Adrenal gland (tissue), 12 donors: ENCODE results near the gene SLC1A2. TPM values are rescaled to one million over a fixed set of nuclear protein-coding genes. Genes with fewer than 3 reads are reported as not detected.

ENCODE experiments used
- DNase-seq, 7 donors: peaks; one replicate each; pipeline ENCODE4 v3.0.0-alpha.2; 2019 to 2020
- H3K27ac ChIP-seq, 5 donors: fragments of 200-600 bp; sonication (generic) in 4 of 5; 1 replicate in 3 of 5; 2 replicates in 2 of 5; pipeline versions ENCODE4 v1.5.1 to v1.8.0; 2016 to 2020; ENCODE audit warnings: mild to moderate bottlenecking in 1 of 5
- H3K27me3 ChIP-seq: fragments of 200-600 bp; 2 replicates; pipeline ENCODE4 v1.8.0; 2021
- H3K36me3 ChIP-seq, 2 donors: fragments of 200-600 bp; replicated peaks in 1 of 2; 1 replicate in 1 of 2; 2 replicates in 1 of 2; pipeline versions ENCODE4 v1.5.1 to v1.8.0; 2018 to 2022
- H3K4me1 ChIP-seq, 2 donors: fragments of 200-600 bp; replicated peaks in 1 of 2; 1 replicate in 1 of 2; 2 replicates in 1 of 2; pipeline versions ENCODE4 v1.5.1 to v1.8.0; 2018 to 2021
- H3K4me3 ChIP-seq, 4 donors: fragments of 200-600 bp; sonication (generic) in 3 of 4; one replicate each; pipeline ENCODE4 v1.5.1; 2016 to 2018
- H3K9me3 ChIP-seq, 3 donors: fragments of 200-600 bp; sonication (generic) in 1 of 3; replicated peaks in 1 of 3; 1 replicate in 2 of 3; 2 replicates in 1 of 3; pipeline versions ENCODE4 v1.5.1 to v1.8.0; 2016 to 2021
- CTCF ChIP-seq, 6 experiments: fragments of 450-650 bp in 4 of 6; fragments of 200-600 bp in 2 of 6; sonication (generic) in 1 of 6; IDR thresholded peaks; 1 replicate in 5 of 6; 2 replicates in 1 of 6; pipeline versions ENCODE4 v1.5.1 to v1.8.0; 2016 to 2021; ENCODE audit warnings: antibody characterized with exemption in 6 of 6, mild to moderate bottlenecking in 2 of 6, moderate library complexity in 1 of 6
- POLR2A ChIP-seq, 2 donors: fragments of 450-650 bp; IDR thresholded peaks; one replicate each; pipeline ENCODE4 v1.6.1; 2017; ENCODE audit warnings: antibody characterized with exemption in 2 of 2, mild to moderate bottlenecking in 2 of 2, moderate library complexity in 1 of 2
- WGBS, 4 donors: extraction: QIAGEN DNeasy Blood & Tissue Kit in 2 of 4; methylation state at CpG; one replicate each; pipeline versions ENCODE4 v1.1.5 to v1.1.7; 2013 to 2017; 5-methylcytosine and 5-hydroxymethylcytosine counted together
- intact Hi-C, 2 donors: fragments of 100-400 bp; cut with DNase I; formaldehyde crosslinking; loops; one replicate each; pipeline versions ENCODE4 v1.14.1 to v1.15.0; 2022 to 2023
- polyA plus RNA-seq, 3 donors: library from polyadenylated mRNA; stranded (reverse); fragments of 200-250 nt in 2 of 3; fragments of 350-450 nt in 1 of 3; fragmentation: Illumina TruSeq in 1 of 3; extraction: RNeasy Lipid Tissue Mini Kit (QIAGEN cat#74804) in 1 of 3; gene quantifications; one replicate each; pipeline ENCODE4 v1.2.3, GENCODE V29; 2013 to 2014
- total RNA-seq, 9 donors: library from RNA; depleted of rRNA in 4 of 9; stranded (reverse); fragments of >200 nt in 4 of 9; fragments of 120-200 nt in 1 of 9; fragmentation: NEBNext Ultra II Directional in 1 of 9; extraction: Animal tissue kit (Norgen Biotek cat#: 25700) in 1 of 9; gene quantifications; one replicate each; pipeline versions ENCODE4 v1.1.0 to v1.2.4, GENCODE V29; 2013 to 2023
- donor health status: healthy with polysubstance abuse.
- donor health status: Bipolar disorder and iron deficiency.
- donor health status: DM: yes; HTN: yes; CAD: no.
- donor health status: DM: no; HTN: no; CAD: no.
- donor health status: DM: no; HTN: no; CAD: no.
- donor health status: DM: yes; HTN: yes; CAD: no.

Gene SLC1A2
- total and polyA plus RNA-seq, 12 donors: 1.4 to 517 (median 8.7) TPM

GRCh38 chr11:35304900-35305460 is 114.4 kb downstream of the SLC1A2 start:
- no peaks in the 10 kb centered on the region for H3K9me3 ChIP-seq
- H3K4me1 ChIP-seq: peaks cover 0 to 20% of the 10 kb centered on the region in 2 donors
- TF ChIP-seq POLR2A (IDR thresholded peaks at IDR 0.05) (no peak), CTCF (IDR thresholded peaks at IDR 0.05) (no peak)
- no peaks in the 10 kb centered on the region for H3K36me3 ChIP-seq
- no peak overlapping the region for H3K4me3 ChIP-seq
- intact Hi-C loops: no loop called here
- DNase-seq: no peak
- H3K27ac ChIP-seq: no peak overlapping the region
- 56 to 61% (median 59%) methylated on average over 5 of the region's 5 CpGs for WGBS, 4 donors
- no peaks in the 10 kb centered on the region for H3K27me3 ChIP-seq

DNA sequence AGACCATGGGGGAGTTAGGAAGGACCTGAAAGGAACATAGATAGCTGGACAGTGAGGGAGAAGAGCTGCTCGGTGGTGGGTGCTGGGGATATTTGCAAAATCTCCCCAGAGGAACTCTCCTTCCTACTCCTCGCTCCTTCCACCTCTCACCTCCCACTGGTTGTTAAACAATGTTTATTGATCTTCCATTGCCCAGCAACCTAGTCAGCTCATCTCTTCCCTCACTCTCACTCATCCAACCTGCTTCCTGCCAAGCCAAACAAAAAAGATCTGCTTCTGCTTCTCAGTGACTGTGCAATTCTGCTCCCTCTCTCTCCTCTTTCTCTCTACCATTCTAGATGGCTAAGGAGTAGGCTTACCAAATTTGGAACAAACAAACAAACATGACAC is 115.0 kb downstream of the SLC1A2 start:
- Histone ChIP-seq H3K4me1 (peaks cover 0 to 20% of the 10 kb centered on the region in 2 donors), H3K36me3 (no peaks in the 10 kb centered on the region), H3K4me3 (no peak overlapping the region), H3K9me3 (no peaks in the 10 kb centered on the region), H3K27me3 (no peaks in the 10 kb centered on the region), H3K27ac (peak overlapping the region in 2 of 5 donors; percentile 54 to 81)
- 83 to 89% (median 85%) methylated on average over 2 of the region's 2 CpGs for WGBS, 4 donors
- TF ChIP-seq POLR2A (IDR thresholded peaks at IDR 0.05) (no peak), CTCF (IDR thresholded peaks at IDR 0.05) (no peak)
- no peak for DNase-seq
- intact Hi-C loops: no loop called here

DNA sequence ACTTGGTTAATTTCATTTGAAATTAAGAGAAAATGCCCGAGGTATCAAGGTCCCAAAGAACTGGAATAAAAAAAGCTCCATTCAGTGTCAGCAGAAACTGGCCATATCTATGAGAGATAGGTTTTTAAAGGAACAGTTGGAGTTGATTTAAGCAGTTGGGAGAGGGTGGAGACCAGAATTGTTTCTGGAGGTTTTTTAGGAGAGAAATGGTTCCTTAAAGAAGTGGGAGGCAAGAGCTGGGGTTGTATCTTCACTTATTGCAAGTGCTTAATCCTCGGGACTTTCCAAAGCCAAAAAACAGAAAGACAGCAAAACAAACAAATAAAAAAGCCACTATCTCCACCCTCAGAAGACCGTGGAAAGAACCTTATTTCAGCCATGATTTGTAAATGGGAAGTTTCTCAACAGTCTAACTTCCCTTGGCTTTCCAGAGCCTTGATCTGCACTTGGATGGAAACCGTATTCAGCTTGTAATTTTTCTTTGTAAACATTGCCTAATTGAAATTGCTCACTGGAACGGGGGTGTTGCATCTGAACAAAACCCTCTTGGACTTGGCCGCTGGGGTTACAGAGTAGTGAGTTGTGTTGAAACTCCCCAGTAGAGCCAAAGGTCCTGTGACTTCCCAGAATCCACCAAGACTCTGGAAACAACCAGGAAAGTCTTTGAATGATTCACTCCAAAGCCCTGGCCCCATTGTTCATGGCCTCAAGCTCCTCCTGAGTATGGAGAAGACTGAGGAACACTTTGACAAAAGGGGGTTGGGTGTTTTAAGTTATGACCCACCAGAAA is 115.6 kb downstream of the SLC1A2 start:
- Histone ChIP-seq H3K27me3 (no peaks in the 10 kb centered on the region), H3K27ac (peak overlapping the region in 2 of 5 donors; percentile 54 to 81), H3K36me3 (no peaks in the 10 kb centered on the region), H3K4me1 (peaks cover 0 to 20% of the 10 kb centered on the region in 2 donors), H3K9me3 (no peaks in the 10 kb centered on the region), H3K4me3 (no peak overlapping the region)
- 65 to 74% (median 67%) methylated on average over 6 of the region's 6 CpGs for WGBS, 4 donors
- peak in 6 of 7 donors; percentile 35 to 68 (median 56) for DNase-seq
- TF ChIP-seq POLR2A (IDR thresholded peaks at IDR 0.05) (no peak), CTCF (IDR thresholded peaks at IDR 0.05) (no peak)
- intact Hi-C loops: no loop called here

- Histone ChIP-seq H3K4me1 (peaks cover 0 to 20% of the 10 kb centered on the region in 2 donors), H3K9me3 (no peaks in the 10 kb centered on the region), H3K27ac (no peak overlapping the region), H3K27me3 (no peaks in the 10 kb centered on the region), H3K36me3 (no peaks in the 10 kb centered on the region), H3K4me3 (no peak overlapping the region)
- intact Hi-C loops: no loop called here
- no peak for TF ChIP-seq POLR2A (IDR thresholded peaks at IDR 0.05)
- no peak for TF ChIP-seq CTCF (IDR thresholded peaks at IDR 0.05)
- DNase-seq: no peak
- 95 to 100% (median 98%) methylated on average over 4 of the region's 4 CpGs for WGBS, 4 donors
Measured at GRCh38 chr11:35302398-35302797, 117.0 kb downstream of the SLC1A2 start.
